ENCODE data around the gene KANK2. TPM values are rescaled to one million over a fixed set of nuclear protein-coding genes. Genes with fewer than 3 reads are reported as not detected.

The KANK2 gene
- polyA plus RNA-seq, 1 of the 3 experiments (the other 2 are of a cell fraction), result 92.4 TPM

- 100% methylated on average over 7 of the region's 7 CpGs for WGBS (ENCODE audit: low lambda C conversion rate)
- TF ChIP-seq ELF1 (IDR thresholded peaks at IDR 0.05), result no peak
- TF ChIP-seq SIN3A (IDR thresholded peaks at IDR 0.05; ENCODE audit: borderline replicate concordance, low read depth, low read length), result no peak
- no peak for TF ChIP-seq PBX3 (IDR thresholded peaks at IDR 0.05)
- no peak for TF ChIP-seq GATA2 (CRISPR knock-in tag; IDR thresholded peaks at IDR 0.05)
- TF ChIP-seq, protein P1, sequence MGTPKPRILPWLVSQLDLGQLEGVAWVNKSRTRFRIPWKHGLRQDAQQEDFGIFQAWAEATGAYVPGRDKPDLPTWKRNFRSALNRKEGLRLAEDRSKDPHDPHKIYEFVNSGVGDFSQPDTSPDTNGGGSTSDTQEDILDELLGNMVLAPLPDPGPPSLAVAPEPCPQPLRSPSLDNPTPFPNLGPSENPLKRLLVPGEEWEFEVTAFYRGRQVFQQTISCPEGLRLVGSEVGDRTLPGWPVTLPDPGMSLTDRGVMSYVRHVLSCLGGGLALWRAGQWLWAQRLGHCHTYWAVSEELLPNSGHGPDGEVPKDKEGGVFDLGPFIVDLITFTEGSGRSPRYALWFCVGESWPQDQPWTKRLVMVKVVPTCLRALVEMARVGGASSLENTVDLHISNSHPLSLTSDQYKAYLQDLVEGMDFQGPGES (IDR thresholded peaks at IDR 0.05; ENCODE audit: low read depth, low read length), result no peak
- TF ChIP-seq TEAD4 (IDR thresholded peaks at IDR 0.05; ENCODE audit: borderline replicate concordance, insufficient read depth), result no peak
- no peak for TF ChIP-seq SMC3 (IDR thresholded peaks at IDR 0.05; ENCODE audit: low read depth, low read length)
- TF ChIP-seq FOXJ3 (CRISPR knock-in tag; IDR thresholded peaks at IDR 0.05), result no peak
- no peak for TF ChIP-seq YY1 (IDR thresholded peaks at IDR 0.05; ENCODE audit: low read depth)
- no peak for TF ChIP-seq FOSL2 (IDR thresholded peaks at IDR 0.05; ENCODE audit: borderline replicate concordance, low read depth)
- TF ChIP-seq ZBTB33 (IDR thresholded peaks at IDR 0.05; ENCODE audit: borderline replicate concordance, low read depth), result no peak
- TF ChIP-seq RAD21 (IDR thresholded peaks at IDR 0.05; ENCODE audit: low read length), result no peak
- TF ChIP-seq NFIC (IDR thresholded peaks at IDR 0.05; ENCODE audit: borderline replicate concordance), result no peak
- no peak for TF ChIP-seq EP300 (IDR thresholded peaks at IDR 0.05; ENCODE audit: borderline replicate concordance in 1 of 2, low read depth in 1 of 2, low read length in 1 of 2)
- TF ChIP-seq FOXM1 (IDR thresholded peaks at IDR 0.05; ENCODE audit: low read depth), result no peak
- DNase-seq, result no peak
- ChIA-PET CTCF (interaction anchor here (1.0 to 2.8 kb wide), 2 partner anchors 21 to 98 kb away, joined by 3 to 12 read pairs; no protein-coding TSS in a partner anchor), POLR2A (interaction anchor here (0.6 kb wide), 1 partner anchor 63 kb away, joined by 4 read pairs; no protein-coding TSS in a partner anchor)
- Histone ChIP-seq H3K9me2 (no peaks in the 10 kb centered on the region), H3K9ac (no peak overlapping the region), H3K4me1 (ENCODE audit: control insufficient read depth in 1 of 2, insufficient read depth in 2 of 2, low read depth in 1 of 2, low read length in 1 of 2) (no peaks in the 10 kb centered on the region), H4K20me1 (ENCODE audit: insufficient read depth) (no peaks in the 10 kb centered on the region), H3K4me3 (ENCODE audit: low read depth in 2 of 2, low read length in 1 of 2) (no peak overlapping the region), H3K4me2 (no peak overlapping the region), H3K36me3 (replicated peaks in 1 of 2; ENCODE audit: control insufficient read depth in 1 of 2, insufficient read depth in 2 of 2, low read length in 1 of 2) (peaks cover 5 to 25% of the 10 kb centered on the region in 2 experiments), H3K27me3 (ENCODE audit: insufficient read depth) (no peaks in the 10 kb centered on the region), H3K27ac (ENCODE audit: low read depth in 2 of 2, low read length in 1 of 2) (no peak overlapping the region), H3K79me2 (ENCODE audit: insufficient read depth) (no peaks in the 10 kb centered on the region), H2AFZ (ENCODE audit: low read depth) (no peak overlapping the region), H3F3A (replicated peaks; ENCODE audit: insufficient read depth) (peaks cover 3% of the 10 kb centered on the region), H3K9me3 (no peaks in the 10 kb centered on the region; the same call in 1 of the 2 replicates)
Observed at GRCh38 chr19:11224429-11224828, 27.1 kb upstream of the KANK2 start.

Data from SK-N-SH (cell line).